ENCODE data around the gene SH3GL3.

Gene SH3GL3

DNA sequence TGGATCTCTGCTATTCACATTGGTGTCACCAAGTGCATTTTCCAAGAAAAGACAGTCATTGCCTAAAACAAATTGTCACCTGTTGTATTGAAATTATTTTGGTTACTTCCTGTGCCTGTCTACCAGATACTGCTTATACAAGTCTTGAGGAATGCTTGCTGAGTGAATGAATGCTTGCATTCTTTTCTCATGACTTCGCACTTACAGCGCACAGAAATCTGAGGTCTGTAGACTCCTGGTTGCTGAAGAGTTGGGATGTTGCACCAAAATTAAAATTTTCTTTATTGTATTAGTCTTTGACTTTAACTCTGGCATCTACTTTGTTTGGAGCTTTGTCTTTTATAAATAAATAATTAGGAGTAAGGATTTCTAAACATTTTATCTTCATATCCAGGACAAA, 28.4 kb downstream of the SH3GL3 start:
- Histone ChIP-seq H3K27me3 (ENCODE audit: insufficient read depth, insufficient read length) (no peaks in the 10 kb centered on the region), H3K36me3 (ENCODE audit: insufficient read depth, insufficient read length, low read length) (no peaks in the 10 kb centered on the region), H3K9ac (ENCODE audit: insufficient read length, low read depth) (no peak overlapping the region), H3K4me1 (ENCODE audit: insufficient read depth, insufficient read length) (no peaks in the 10 kb centered on the region), H3K4me3 (ENCODE audit: insufficient read length, low read depth) (no peak overlapping the region), H3K9me3 (ENCODE audit: insufficient read depth, low read length) (peaks cover 7% of the 10 kb centered on the region; the same call in 1 of the 2 replicates)
- TF ChIP-seq ZNF274 (IDR thresholded peaks at IDR 0.05; ENCODE audit: low read depth, low read length) (no peak), SUZ12 (IDR thresholded peaks at IDR 0.05; ENCODE audit: extremely low read depth, insufficient read depth, insufficient read length) (no peak), YY1 (IDR thresholded peaks at IDR 0.05; ENCODE audit: insufficient read depth, insufficient read length) (no peak)
- peak; percentile 13 for DNase-seq (ENCODE audit: low read depth, low spot score)

DNA sequence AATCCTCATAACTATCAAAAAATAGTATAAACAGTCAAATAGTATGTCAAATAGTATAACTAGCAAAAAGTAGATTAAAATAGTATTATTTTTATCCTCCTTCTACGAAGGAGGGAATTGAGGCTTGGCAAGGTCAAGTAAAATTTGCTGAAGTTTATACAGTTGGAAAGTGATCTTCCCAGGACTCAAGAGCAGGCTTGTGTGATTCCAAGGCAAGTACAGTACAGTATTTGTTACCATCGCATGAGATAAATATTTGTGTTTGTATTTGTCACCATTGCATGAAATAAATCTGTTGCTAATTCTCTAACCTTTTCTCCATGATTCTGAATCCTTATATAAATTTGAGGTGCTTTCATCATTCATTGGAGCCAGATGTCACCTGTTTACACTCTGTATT, 28.9 kb downstream of the SH3GL3 start:
- no peaks in the 10 kb centered on the region for H3K27me3 ChIP-seq (ENCODE audit: insufficient read depth, insufficient read length)
- no peak for DNase-seq (ENCODE audit: low read depth, low spot score)
- TF ChIP-seq SUZ12 (IDR thresholded peaks at IDR 0.05; ENCODE audit: extremely low read depth, insufficient read depth, insufficient read length) (no peak), YY1 (IDR thresholded peaks at IDR 0.05; ENCODE audit: insufficient read depth, insufficient read length) (no peak), ZNF274 (IDR thresholded peaks at IDR 0.05; ENCODE audit: low read depth, low read length) (no peak)

DNA sequence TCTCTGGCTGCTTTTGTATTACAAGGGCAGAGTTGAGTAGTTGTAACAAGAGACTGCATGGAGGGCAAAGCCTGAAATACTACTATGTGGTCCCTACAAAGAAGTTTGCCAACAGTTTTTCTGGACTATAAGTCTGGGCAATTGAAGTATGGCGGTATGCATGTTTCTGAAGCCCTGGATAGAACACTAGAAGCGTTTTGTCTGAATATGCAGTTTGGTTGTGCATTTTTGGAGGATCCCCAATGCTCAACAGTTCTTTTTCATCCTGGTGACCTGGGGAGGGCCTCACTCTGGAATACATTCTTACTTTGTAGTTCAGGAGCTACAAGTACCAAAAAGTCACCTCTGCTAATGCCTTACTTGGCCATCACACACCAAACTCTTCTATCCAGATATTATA, 29.6 kb downstream of the SH3GL3 start:
- H3K36me3 ChIP-seq (ENCODE audit: insufficient read depth, insufficient read length, low read length), result no peaks in the 10 kb centered on the region
- no peak overlapping the region for H3K4me3 ChIP-seq (ENCODE audit: insufficient read length, low read depth)
- TF ChIP-seq SUZ12 (IDR thresholded peaks at IDR 0.05; ENCODE audit: extremely low read depth, insufficient read depth, insufficient read length) (no peak), YY1 (IDR thresholded peaks at IDR 0.05; ENCODE audit: insufficient read depth, insufficient read length) (no peak), ZNF274 (IDR thresholded peaks at IDR 0.05; ENCODE audit: low read depth, low read length) (no peak)
- H3K4me1 ChIP-seq (ENCODE audit: insufficient read depth, insufficient read length), result no peaks in the 10 kb centered on the region
- H3K27me3 ChIP-seq (ENCODE audit: insufficient read depth, insufficient read length), result no peaks in the 10 kb centered on the region
- H3K9ac ChIP-seq (ENCODE audit: insufficient read length, low read depth), result no peak overlapping the region
- H3K9me3 ChIP-seq (ENCODE audit: insufficient read depth, low read length), result no peaks in the 10 kb centered on the region
- DNase-seq (ENCODE audit: low read depth, low spot score), result no peak

More for the DNA sequence above, 28.9 kb downstream of the SH3GL3 start:
- Histone ChIP-seq H3K4me1 (ENCODE audit: insufficient read depth, insufficient read length) (no peaks in the 10 kb centered on the region), H3K4me3 (ENCODE audit: insufficient read length, low read depth) (no peak overlapping the region), H3K9me3 (ENCODE audit: insufficient read depth, low read length) (peaks cover 5% of the 10 kb centered on the region; the same call in 1 of the 2 replicates), H3K36me3 (ENCODE audit: insufficient read depth, insufficient read length, low read length) (no peaks in the 10 kb centered on the region), H3K9ac (ENCODE audit: insufficient read length, low read depth) (no peak overlapping the region)

DNA sequence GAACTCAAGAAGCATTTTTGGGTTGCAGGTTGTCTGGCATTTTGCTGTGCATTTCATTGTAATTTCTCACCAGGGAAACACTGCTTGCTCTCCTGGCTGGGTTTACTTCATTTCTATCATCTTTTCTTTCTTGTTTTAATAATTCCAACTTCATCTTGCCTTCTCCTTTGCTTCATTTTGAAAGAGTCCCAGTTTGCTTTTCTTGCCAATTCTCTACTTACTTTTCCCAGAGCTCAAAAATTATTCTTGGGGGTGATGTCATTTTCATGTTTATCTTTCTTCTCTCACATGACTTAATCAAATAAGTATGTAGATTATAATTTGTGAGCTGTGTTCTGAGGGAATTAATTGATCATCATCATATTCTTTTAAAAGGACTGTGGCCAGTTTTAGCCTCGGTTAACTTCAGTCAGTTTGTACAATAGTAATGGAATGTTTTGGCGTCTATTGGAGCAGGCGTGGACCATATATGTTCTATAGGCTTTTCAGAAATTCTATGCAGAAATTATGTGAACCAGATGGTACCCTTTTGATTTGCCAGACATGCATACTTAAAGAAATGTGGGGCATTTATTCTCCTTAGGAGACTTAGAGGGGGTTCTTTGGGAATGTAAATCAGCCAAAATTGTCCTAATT, 30.1 kb downstream of the SH3GL3 start:
- Histone ChIP-seq H3K9me3 (ENCODE audit: insufficient read depth, low read length) (no peaks in the 10 kb centered on the region), H3K9ac (ENCODE audit: insufficient read length, low read depth) (no peak overlapping the region), H3K4me3 (ENCODE audit: insufficient read length, low read depth) (no peak overlapping the region), H3K4me1 (ENCODE audit: insufficient read depth, insufficient read length) (no peaks in the 10 kb centered on the region), H3K27me3 (ENCODE audit: insufficient read depth, insufficient read length) (no peaks in the 10 kb centered on the region), H3K36me3 (ENCODE audit: insufficient read depth, insufficient read length, low read length) (no peaks in the 10 kb centered on the region)
- DNase-seq (ENCODE audit: low read depth, low spot score), result no peak
- TF ChIP-seq YY1 (IDR thresholded peaks at IDR 0.05; ENCODE audit: insufficient read depth, insufficient read length) (no peak), ZNF274 (IDR thresholded peaks at IDR 0.05; ENCODE audit: low read depth, low read length) (no peak), SUZ12 (IDR thresholded peaks at IDR 0.05; ENCODE audit: extremely low read depth, insufficient read depth, insufficient read length) (no peak)

DNA sequence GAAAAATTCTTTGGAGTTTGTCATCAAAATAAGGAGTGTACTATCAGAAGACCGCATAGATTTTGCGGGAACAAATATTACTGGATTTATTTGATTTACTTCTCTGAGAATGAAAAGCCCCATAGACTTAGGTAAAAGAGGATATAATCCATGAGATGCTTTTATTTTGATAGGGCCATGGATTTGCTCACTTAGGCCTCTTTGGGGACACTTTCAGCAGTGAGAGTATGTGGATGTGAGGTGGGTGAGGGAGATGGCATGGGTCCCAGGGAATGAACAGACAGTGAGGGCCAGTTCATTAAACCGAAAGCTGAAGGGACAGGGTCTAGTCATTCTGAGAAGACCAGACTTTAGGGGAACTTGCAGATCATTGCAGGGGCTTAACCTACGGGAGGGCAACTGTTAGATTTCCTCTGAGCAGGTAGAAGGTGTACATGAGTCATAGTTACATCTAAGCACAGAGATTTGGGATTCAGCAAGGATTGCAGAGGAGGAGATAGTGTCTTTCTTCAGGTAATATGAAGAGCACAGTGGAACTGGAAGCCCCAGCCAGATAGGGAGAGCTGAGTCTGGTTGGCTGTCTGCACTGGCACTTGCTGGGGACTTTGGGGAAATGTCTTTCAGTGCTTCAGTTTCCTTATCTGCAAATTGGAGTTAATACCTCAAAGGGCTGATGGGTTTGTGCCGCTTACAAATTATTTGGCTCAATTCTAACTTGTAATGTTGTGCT, 30.8 kb downstream of the SH3GL3 start:
- no peak overlapping the region for H3K4me3 ChIP-seq (ENCODE audit: insufficient read length, low read depth)
- H3K9ac ChIP-seq (ENCODE audit: insufficient read length, low read depth), result no peak overlapping the region
- TF ChIP-seq SUZ12 (IDR thresholded peaks at IDR 0.05; ENCODE audit: extremely low read depth, insufficient read depth, insufficient read length) (no peak), ZNF274 (IDR thresholded peaks at IDR 0.05; ENCODE audit: low read depth, low read length) (no peak), YY1 (IDR thresholded peaks at IDR 0.05; ENCODE audit: insufficient read depth, insufficient read length) (no peak)
- H3K9me3 ChIP-seq (ENCODE audit: insufficient read depth, low read length), result peaks cover 2% of the 10 kb centered on the region
- DNase-seq (ENCODE audit: low read depth, low spot score), result no peak
- H3K27me3 ChIP-seq (ENCODE audit: insufficient read depth, insufficient read length), result no peaks in the 10 kb centered on the region
- no peaks in the 10 kb centered on the region for H3K36me3 ChIP-seq (ENCODE audit: insufficient read depth, insufficient read length, low read length)
- no peaks in the 10 kb centered on the region for H3K4me1 ChIP-seq (ENCODE audit: insufficient read depth, insufficient read length)

DNA sequence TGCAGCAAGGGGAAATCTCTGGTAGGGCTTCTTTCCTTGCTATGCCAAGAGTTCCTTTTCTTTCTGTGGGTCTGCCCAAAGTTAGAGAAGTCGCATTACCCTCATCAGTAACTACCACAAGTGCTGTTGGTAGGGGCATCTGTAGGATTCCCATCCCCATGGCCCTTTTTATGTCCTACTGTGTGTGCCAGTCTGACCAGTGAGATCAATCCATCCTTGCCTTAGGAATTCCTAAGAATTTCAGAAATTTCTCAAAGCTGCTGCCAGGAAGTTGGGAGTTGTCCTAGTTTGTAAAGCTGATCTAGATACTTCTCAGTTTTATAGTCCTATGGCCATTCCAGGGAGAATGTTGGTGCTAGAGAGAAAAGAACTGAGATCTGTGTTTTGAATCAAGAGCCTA, 36.5 kb downstream of the SH3GL3 start:
- Histone ChIP-seq H3K4me3 (ENCODE audit: insufficient read length, low read depth) (no peak overlapping the region), H3K9ac (ENCODE audit: insufficient read length, low read depth) (no peak overlapping the region), H3K27me3 (ENCODE audit: insufficient read depth, insufficient read length) (no peaks in the 10 kb centered on the region), H3K4me1 (ENCODE audit: insufficient read depth, insufficient read length) (no peaks in the 10 kb centered on the region), H3K9me3 (ENCODE audit: insufficient read depth, low read length) (peaks cover 22% of the 10 kb centered on the region), H3K36me3 (ENCODE audit: insufficient read depth, insufficient read length, low read length) (no peaks in the 10 kb centered on the region)
- DNase-seq (ENCODE audit: low read depth, low spot score), result no peak
- TF ChIP-seq YY1 (IDR thresholded peaks at IDR 0.05; ENCODE audit: insufficient read depth, insufficient read length) (no peak), SUZ12 (IDR thresholded peaks at IDR 0.05; ENCODE audit: extremely low read depth, insufficient read depth, insufficient read length) (no peak), ZNF274 (IDR thresholded peaks at IDR 0.05; ENCODE audit: low read depth, low read length) (no peak)

DNA sequence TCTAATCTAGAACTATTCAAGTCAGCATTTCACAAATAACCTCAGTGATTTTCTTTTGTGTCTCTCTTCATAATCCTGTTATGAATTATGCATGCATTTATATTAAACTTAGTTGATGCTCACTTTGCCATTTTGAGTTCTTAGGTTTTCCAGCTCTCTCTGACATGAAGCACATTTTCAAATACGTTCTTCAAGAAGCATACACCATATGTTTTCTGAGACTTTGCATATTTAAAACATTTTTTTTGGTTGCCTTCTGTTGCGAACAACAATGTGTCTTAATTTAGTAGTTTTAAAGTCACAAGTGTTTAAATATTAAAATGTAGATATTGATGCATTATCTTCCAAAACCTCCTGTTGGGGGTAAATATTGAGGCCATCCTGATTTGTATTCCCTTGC, 37.5 kb downstream of the SH3GL3 start:
- Histone ChIP-seq H3K4me3 (ENCODE audit: insufficient read length, low read depth) (no peak overlapping the region), H3K9ac (ENCODE audit: insufficient read length, low read depth) (no peak overlapping the region), H3K36me3 (ENCODE audit: insufficient read depth, insufficient read length, low read length) (no peaks in the 10 kb centered on the region), H3K27me3 (ENCODE audit: insufficient read depth, insufficient read length) (no peaks in the 10 kb centered on the region), H3K4me1 (ENCODE audit: insufficient read depth, insufficient read length) (no peaks in the 10 kb centered on the region), H3K9me3 (ENCODE audit: insufficient read depth, low read length) (peaks cover 22% of the 10 kb centered on the region)
- DNase-seq (ENCODE audit: low read depth, low spot score), result no peak
- TF ChIP-seq SUZ12 (IDR thresholded peaks at IDR 0.05; ENCODE audit: extremely low read depth, insufficient read depth, insufficient read length), result no peak
- TF ChIP-seq ZNF274 (IDR thresholded peaks at IDR 0.05; ENCODE audit: low read depth, low read length), result no peak
- no peak for TF ChIP-seq YY1 (IDR thresholded peaks at IDR 0.05; ENCODE audit: insufficient read depth, insufficient read length)

Data from NT2/D1 (cell line).